GM18873 (cell line): ENCODE data around the gene ENPP1.
"Not testable (repeated sequence)": the region's sequence is repeated elsewhere in the genome, so short reads cannot be mapped to it uniquely, and the experiment has no call there.

Experiments
- ATAC-seq: cut with Tn5 transposase; IDR thresholded peaks from one replicate; pipeline ENCODE4 v1.9.1; 2021; ENCODE audit warnings: mild to moderate bottlenecking, moderate library complexity, moderate number of reproducible peaks; ENCODE audit not compliant: unreplicated experiment, low FRiP score

The ENPP1 gene

GRCh38 chr6:131910219-131910589 is 102.4 kb downstream of the ENPP1 start:
- ATAC-seq: peak; percentile 6

GRCh38 chr6:131910956-131911355 is 103.1 kb downstream of the ENPP1 start:
- no peak for ATAC-seq

- no peak for ATAC-seq
Measured at GRCh38 chr6:131911951-131912350, 104.1 kb downstream of the ENPP1 start.

GRCh38 chr6:131914234-131914633 is 106.4 kb downstream of the ENPP1 start:
- no peak for ATAC-seq

GRCh38 chr6:131914967-131915751 is 107.3 kb downstream of the ENPP1 start:
- ATAC-seq: peak; percentile 81

GRCh38 chr6:131916091-131916796 is 108.4 kb downstream of the ENPP1 start:
- ATAC-seq: not testable (repeated sequence)

- ATAC-seq: no peak
Measured at GRCh38 chr6:131916847-131917246, 109.0 kb downstream of the ENPP1 start.

GRCh38 chr6:131917318-131917717 is 109.5 kb downstream of the ENPP1 start:
- ATAC-seq: no peak

- ATAC-seq: no peak
Measured at GRCh38 chr6:131917763-131918649, 110.2 kb downstream of the ENPP1 start.

GRCh38 chr6:131918650-131919355 is 111.0 kb downstream of the ENPP1 start:
- no peak for ATAC-seq

GRCh38 chr6:131920656-131921055 is 112.8 kb downstream of the ENPP1 start:
- ATAC-seq: no peak

GRCh38 chr6:131923356-131923755 is 115.5 kb downstream of the ENPP1 start:
- ATAC-seq: no peak

GRCh38 chr6:131924881-131925474 is 117.2 kb downstream of the ENPP1 start:
- ATAC-seq: no peak

- no peak for ATAC-seq
Measured at GRCh38 chr6:131929264-131929663, 121.4 kb downstream of the ENPP1 start.

GRCh38 chr6:131929976-131930375 is 122.2 kb downstream of the ENPP1 start:
- ATAC-seq: no peak

GRCh38 chr6:131931063-131931750 is 123.4 kb downstream of the ENPP1 start:
- ATAC-seq: no peak

GRCh38 chr6:131936156-131936555 is 128.3 kb downstream of the ENPP1 start:
- no peak for ATAC-seq

GRCh38 chr6:131937226-131937625 is 129.4 kb downstream of the ENPP1 start:
- no peak for ATAC-seq
